VCaP (cell line): ENCODE data around the gene CTTN.
"Not testable (repeated sequence)": the region's sequence is repeated elsewhere in the genome, so short reads cannot be mapped to it uniquely, and the experiment has no call there.

ENCODE experiments used
- H3K27ac ChIP-seq: fragments of 450-650 bp; 2 replicates; pipeline ENCODE4 v1.5.1; 2017
- CTCF ChIP-seq: fragments of 450-650 bp; conservative IDR thresholded peaks from 2 replicates; pipeline ENCODE4 v1.5.1; 2017; ENCODE audit warnings: mild to moderate bottlenecking, moderate library complexity

The CTTN gene

DNA sequence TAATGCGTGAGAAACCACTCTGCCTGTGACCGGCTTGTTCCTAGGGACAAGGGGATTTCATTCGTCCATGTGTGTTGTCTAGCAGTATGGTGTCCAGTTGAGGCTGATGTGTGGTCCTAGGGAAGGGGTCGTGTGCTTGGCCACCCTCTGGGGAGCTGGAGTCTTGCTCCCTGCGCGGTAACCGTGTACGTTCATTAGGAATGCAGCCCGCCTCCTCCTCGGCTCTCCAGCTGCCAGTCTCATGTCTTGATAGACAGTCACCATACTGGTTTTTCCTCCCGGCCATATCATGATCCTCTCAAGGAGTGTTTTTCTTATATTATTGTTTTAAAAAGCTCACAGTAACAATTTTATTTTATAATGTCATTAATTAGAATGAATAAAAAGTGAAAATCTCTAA lies 5.9 kb downstream of the CTTN start:
- H3K27ac ChIP-seq = no peak overlapping the region
- no peak for TF ChIP-seq CTCF

- no peak for TF ChIP-seq CTCF
- no peak overlapping the region for H3K27ac ChIP-seq
These were observed 7.5 kb downstream of the CTTN start for GRCh38 chr11:70405679-70406395.

DNA sequence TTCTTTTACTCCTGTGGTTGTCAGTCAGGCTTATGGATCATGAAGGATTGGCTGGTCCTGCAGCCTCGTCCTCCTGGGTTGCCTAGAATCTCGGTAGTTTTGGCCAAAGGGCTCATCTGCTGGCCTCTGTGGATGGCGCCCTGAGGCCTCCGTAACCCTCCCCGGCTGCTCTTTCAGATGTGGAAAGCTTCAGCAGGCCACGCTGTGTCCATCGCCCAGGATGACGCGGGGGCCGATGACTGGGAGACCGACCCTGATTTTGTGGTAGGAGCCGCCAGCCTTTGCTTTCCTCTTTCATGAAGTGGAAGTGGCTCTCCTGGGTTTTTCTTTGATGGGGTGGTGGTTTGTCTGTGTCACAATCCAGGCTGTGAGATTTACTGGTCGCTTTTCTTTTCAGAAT lies 8.8 kb downstream of the CTTN start:
- no peak overlapping the region for H3K27ac ChIP-seq
- TF ChIP-seq CTCF = no peak

- no peak overlapping the region for H3K27ac ChIP-seq
- TF ChIP-seq CTCF = no peak
These were observed 9.5 kb downstream of the CTTN start for GRCh38 chr11:70407814-70408213.

GRCh38 chr11:70408326-70408725 lies 10.0 kb downstream of the CTTN start:
- H3K27ac ChIP-seq = not testable (repeated sequence)

- no peak overlapping the region for H3K27ac ChIP-seq
- no peak for TF ChIP-seq CTCF
These were observed 11.1 kb downstream of the CTTN start for GRCh38 chr11:70409437-70409836.

GRCh38 chr11:70409871-70410270 lies 11.5 kb downstream of the CTTN start:
- no peak for TF ChIP-seq CTCF
- no peak overlapping the region for H3K27ac ChIP-seq

DNA sequence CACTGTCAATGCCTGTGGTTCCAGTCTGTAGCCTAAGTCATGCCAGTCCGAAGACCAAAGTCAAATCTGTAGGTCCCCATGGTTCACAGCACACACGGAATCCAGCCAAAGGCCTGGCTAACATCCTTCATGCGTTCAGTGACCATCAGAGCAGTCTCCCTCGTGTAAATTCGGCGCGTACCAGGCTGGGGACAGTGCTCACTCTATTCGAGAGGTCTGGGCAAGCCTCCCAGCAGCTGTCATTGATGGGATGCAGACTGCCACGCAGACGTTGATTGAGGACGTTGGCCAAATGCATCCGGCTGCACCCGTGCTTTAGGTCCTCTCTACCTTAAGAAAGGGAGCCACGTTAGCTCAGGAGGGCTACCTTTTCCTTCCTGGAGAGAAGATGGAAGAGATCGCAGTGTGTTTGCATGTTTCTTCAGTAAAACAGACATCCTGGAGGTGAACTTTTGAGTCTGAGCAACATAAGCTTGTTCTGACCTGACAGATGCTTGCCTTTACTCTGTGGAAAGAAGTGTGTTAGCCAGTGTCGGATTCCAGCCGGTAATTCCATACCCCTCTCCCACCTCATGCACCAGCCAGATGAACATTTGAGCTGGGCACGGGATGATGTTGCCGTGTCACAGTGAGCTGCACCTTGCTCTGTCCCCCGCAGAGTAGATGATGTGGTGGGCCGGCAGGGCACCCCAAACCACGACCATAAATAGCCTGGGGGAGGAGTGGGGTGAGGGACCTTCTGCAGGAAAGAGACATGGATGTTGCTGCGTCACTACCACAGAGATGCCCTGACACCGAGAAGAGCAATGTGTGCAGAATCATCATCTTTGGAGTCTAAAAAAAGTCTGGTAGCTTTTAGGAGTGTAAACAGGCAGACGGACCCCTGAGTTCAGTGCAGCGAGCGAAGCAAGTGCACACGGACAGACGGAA lies 12.2 kb downstream of the CTTN start:
- no peak for TF ChIP-seq CTCF
- H3K27ac ChIP-seq = no peak overlapping the region
